H1 (cell line): ENCODE results near the gene SLCO4A1. TPM values are rescaled to one million over a fixed set of nuclear protein-coding genes. Genes with fewer than 3 reads are reported as not detected.

ENCODE experiments used
- CTCF ChIA-PET: fragments of 300-600 bp; sonication (Branson Sonifier 250); formaldehyde crosslinking; loops from one replicate; lab custom pipeline; 2021; ENCODE audit not compliant: partially characterized antibody; lab: Charles Lee
- POLR2A ChIA-PET: fragments of 300-600 bp; sonication (Branson Sonifier 250); formaldehyde crosslinking; loops from one replicate; lab custom pipeline; 2021; ENCODE audit warnings: inconsistent platforms; ENCODE audit not compliant: partially characterized antibody; lab: Charles Lee
- DNase-seq, 2 experiments: peaks; one replicate each; pipeline versions ENCODE4 v3.0.0 to v3.0.0-alpha.2; 2010 to 2022; ENCODE audit warnings: low spot score in 2 of 2, low read depth in 1 of 2, mixed read lengths in 1 of 2
- FAIRE-seq: peaks from 2 replicates; lab custom pipeline; 2011; peaks lifted over from hg19 to GRCh38; lab: Jason Lieb, UNC
- H2AFZ ChIP-seq: 2 replicates; pipeline ENCODE4 v1.8.1; 2012; ENCODE audit warnings: low read length, inconsistent platforms
- H2AK5ac ChIP-seq: 2 replicates; pipeline ENCODE4 v1.6.1; 2013; ENCODE audit warnings: low read depth, low read length
- H2BK120ac ChIP-seq: replicated peaks from 2 replicates; pipeline ENCODE3; 2013; ENCODE audit warnings: low read depth, low read length, inconsistent platforms
- H2BK12ac ChIP-seq: 2 replicates; pipeline ENCODE4 v1.6.1; 2013; ENCODE audit warnings: low read depth, low read length
- H2BK15ac ChIP-seq: 2 replicates; pipeline ENCODE4 v1.6.1; 2013; ENCODE audit warnings: low read length
- H2BK20ac ChIP-seq: 2 replicates; pipeline ENCODE4 v1.6.1; 2013; ENCODE audit warnings: low read length
- H2BK5ac ChIP-seq: 2 replicates; pipeline ENCODE4 v1.6.1; 2013; ENCODE audit warnings: low read depth, low read length
- H3K14ac ChIP-seq: 2 replicates; pipeline ENCODE4 v1.6.1; 2013; ENCODE audit warnings: inconsistent platforms; ENCODE audit not compliant: insufficient read length
- H3K18ac ChIP-seq: 2 replicates; pipeline ENCODE4 v1.6.1; 2013; ENCODE audit warnings: low read length; ENCODE audit errors: extremely low read depth
- H3K23ac ChIP-seq: 2 replicates; pipeline ENCODE4 v1.6.1; 2013; ENCODE audit warnings: inconsistent platforms; ENCODE audit not compliant: insufficient read length
- H3K23me2 ChIP-seq: 2 replicates; pipeline ENCODE4 v1.6.1; 2013; ENCODE audit warnings: low read depth, low read length
- H3K27ac ChIP-seq: 2 replicates; pipeline ENCODE4 v1.6.1; 2011; ENCODE audit warnings: low read depth, low read length, inconsistent platforms
- H3K27me3 ChIP-seq, 4 experiments: replicated peaks in 1 of 4; 1 replicate in 1 of 4; 2 replicates in 3 of 4; pipeline versions ENCODE4 v1.6.1 to v1.8.1; 2011 to 2013; ENCODE audit warnings: low read length in 3 of 4, mild to moderate bottlenecking in 3 of 4, inconsistent platforms in 2 of 4, mixed read lengths in 2 of 4, moderate library complexity in 1 of 4; ENCODE audit not compliant: control insufficient read depth in 3 of 4, insufficient read depth in 3 of 4; ENCODE audit errors: extremely low read depth in 1 of 4
- H3K36me3 ChIP-seq, 4 experiments: 2 replicates each; pipeline versions ENCODE4 v1.6.1 to v1.8.1; 2011 to 2013; ENCODE audit warnings: mild to moderate bottlenecking in 4 of 4, low read length in 3 of 4, moderate library complexity in 2 of 4, control low read depth in 1 of 4, inconsistent platforms in 1 of 4; ENCODE audit not compliant: insufficient read depth in 4 of 4, control insufficient read depth in 2 of 4
- H3K4ac ChIP-seq: replicated peaks from 2 replicates; pipeline ENCODE3; 2013; ENCODE audit warnings: low read length, low read depth, mixed read lengths, inconsistent platforms; ENCODE audit not compliant: insufficient read length
- H3K4me1 ChIP-seq, 4 experiments: replicated peaks in 1 of 4; 1 replicate in 1 of 4; 2 replicates in 3 of 4; pipeline versions ENCODE4 v1.6.1 to v1.8.1; 2011 to 2013; ENCODE audit warnings: low read length in 3 of 4, inconsistent platforms in 2 of 4, mixed read lengths in 1 of 4; ENCODE audit not compliant: insufficient read depth in 4 of 4, control insufficient read depth in 3 of 4
- H3K4me2 ChIP-seq, 2 experiments: 2 replicates each; pipeline versions ENCODE4 v1.6.1 to v1.8.1; 2011 to 2013; ENCODE audit warnings: low read depth in 2 of 2, low read length in 2 of 2, control low read depth in 1 of 2, inconsistent platforms in 1 of 2, mild to moderate bottlenecking in 1 of 2; ENCODE audit not compliant: insufficient read depth in 1 of 2
- H3K4me3 ChIP-seq, 4 experiments: fragments of 200-600, 300-600 bp in 1 of 4; sonication (generic), shearing (Covaris generic), sonication (Bioruptor Twin) in 1 of 4; 2 replicates each; pipeline versions ENCODE4 v1.5.1 to v1.8.1; 2011 to 2016; ENCODE audit warnings: low read length in 4 of 4, low read depth in 3 of 4, control low read depth in 2 of 4, inconsistent platforms in 2 of 4, mild to moderate bottlenecking in 2 of 4, mixed read lengths in 1 of 4, moderate library complexity in 1 of 4; ENCODE audit not compliant: insufficient read depth in 2 of 4; ENCODE audit errors: extremely low read depth in 1 of 4
- H3K56ac ChIP-seq: replicated peaks from 2 replicates; pipeline ENCODE3; 2013; ENCODE audit warnings: low read depth, mild to moderate bottlenecking, mixed read lengths, low read length, inconsistent platforms; ENCODE audit not compliant: insufficient read length
- H3K79me1 ChIP-seq: 2 replicates; pipeline ENCODE4 v1.6.1; 2013; ENCODE audit warnings: low read depth, low read length, control low read depth
- H3K79me2 ChIP-seq, 2 experiments: 2 replicates each; pipeline versions ENCODE4 v1.6.1 to v1.8.1; 2012 to 2013; ENCODE audit warnings: low read length in 2 of 2, mild to moderate bottlenecking in 2 of 2, inconsistent platforms in 1 of 2; ENCODE audit not compliant: insufficient read depth in 2 of 2, control insufficient read depth in 1 of 2
- H3K9ac ChIP-seq, 4 experiments: replicated peaks in 1 of 4; 1 replicate in 1 of 4; 2 replicates in 3 of 4; pipeline versions ENCODE4 v1.6.1 to v1.8.1; 2011 to 2013; ENCODE audit warnings: low read depth in 3 of 4, low read length in 3 of 4, control low read depth in 2 of 4, mild to moderate bottlenecking in 2 of 4, moderate library complexity in 2 of 4, inconsistent platforms in 1 of 4; ENCODE audit errors: extremely low read depth in 1 of 4
- H3K9me3 ChIP-seq, 2 experiments: 2 replicates each; pipeline versions ENCODE4 v1.6.1 to v1.8.1; 2012 to 2013; ENCODE audit warnings: mild to moderate bottlenecking in 2 of 2, moderate library complexity in 2 of 2, control low read depth in 1 of 2, inconsistent platforms in 1 of 2, low read depth in 1 of 2, low read length in 1 of 2, mixed read lengths in 1 of 2; ENCODE audit not compliant: insufficient read depth in 2 of 2
- H4K20me1 ChIP-seq, 2 experiments: replicated peaks in 1 of 2; 2 replicates each; pipeline versions ENCODE3 to v1.8.1; 2011 to 2013; ENCODE audit warnings: inconsistent platforms in 2 of 2, low read length in 2 of 2, mild to moderate bottlenecking in 1 of 2; ENCODE audit not compliant: insufficient read depth in 2 of 2, control insufficient read depth in 1 of 2
- H4K5ac ChIP-seq: 2 replicates; pipeline ENCODE4 v1.6.1; 2013; ENCODE audit warnings: low read length, low read depth, mixed read lengths, inconsistent platforms; ENCODE audit not compliant: insufficient read length
- H4K8ac ChIP-seq: 2 replicates; pipeline ENCODE4 v1.8.0; 2013; ENCODE audit warnings: mild to moderate bottlenecking, moderate library complexity, low read length, inconsistent platforms; ENCODE audit not compliant: insufficient read depth; ENCODE audit errors: extremely low read depth
- H4K91ac ChIP-seq: replicated peaks from 2 replicates; pipeline ENCODE3; 2013; ENCODE audit warnings: low read length, mixed read lengths, inconsistent platforms; ENCODE audit not compliant: insufficient read length
- BACH1 ChIP-seq: IDR thresholded peaks from 2 replicates; pipeline ENCODE4 v1.6.1; 2012; ENCODE audit warnings: low read length, improper control_type of control experiment
- CBX8 ChIP-seq: fragments of 300-800, 300-1000 bp; sonication (generic); IDR thresholded peaks from 2 replicates; pipeline ENCODE4 v1.7.1; 2016; ENCODE audit warnings: low read depth, low read length, borderline replicate concordance
- EZH2 ChIP-seq: fragments of 200-600 bp; sonication (generic); IDR thresholded peaks from 2 replicates; pipeline ENCODE4 v1.7.1; 2012; ENCODE audit warnings: low read depth, mild to moderate bottlenecking, moderate library complexity, low read length, inconsistent platforms; ENCODE audit not compliant: severe bottlenecking
- HDAC6 ChIP-seq: IDR thresholded peaks from one replicate; pipeline ENCODE4 v1.7.1; 2012; ENCODE audit warnings: low read depth, mild to moderate bottlenecking, inconsistent platforms, low read length, moderate library complexity
- KDM1A ChIP-seq: fragments of 200-600, 300-600 bp; sonication (generic); IDR thresholded peaks from 2 replicates; pipeline ENCODE4 v1.7.1; 2016; ENCODE audit warnings: mild to moderate bottlenecking, low read length, borderline replicate concordance
- POU5F1 ChIP-seq: IDR thresholded peaks from 2 replicates; pipeline ENCODE4 v1.6.1; 2011; ENCODE audit warnings: low read depth, mild to moderate bottlenecking, low read length, moderate library complexity
- RNF2 ChIP-seq: fragments of 200-900, 300-1000 bp; sonication (generic); IDR thresholded peaks from 2 replicates; pipeline ENCODE4 v1.7.1; 2016; ENCODE audit warnings: borderline replicate concordance, low read depth, mild to moderate bottlenecking, antibody characterized with exemption, low read length; ENCODE audit not compliant: poor library complexity, severe bottlenecking; ENCODE audit errors: missing control alignments
- SIN3A ChIP-seq, 2 experiments: IDR thresholded peaks in 1 of 2; conservative IDR thresholded peaks in 1 of 2; 2 replicates each; pipeline ENCODE4 v1.6.1; 2011 to 2012; ENCODE audit warnings: low read length in 2 of 2, improper control_type of control experiment in 1 of 2, low read depth in 1 of 2, mild to moderate bottlenecking in 1 of 2
- SP4 ChIP-seq: IDR thresholded peaks from 2 replicates; pipeline ENCODE4 v1.6.1; 2012; ENCODE audit warnings: low read length, inconsistent platforms
- SUZ12 ChIP-seq: fragments of 200-600 bp; sonication (generic); IDR thresholded peaks from 2 replicates; pipeline ENCODE4 v1.6.1; 2012; ENCODE audit warnings: mild to moderate bottlenecking, inconsistent platforms, low read length, moderate library complexity, mixed read lengths
- ZNF274 ChIP-seq: IDR thresholded peaks from 2 replicates; pipeline ENCODE4 v1.7.0; 2012; ENCODE audit warnings: low read length, borderline replicate concordance; ENCODE audit errors: extremely low read depth
- WGBS, 2 experiments: shearing (Covaris generic) in 1 of 2; methylation state at CpG; one replicate each; pipeline versions ENCODE4 v1.1.6 to v1.1.7; 2013 to 2015; ENCODE audit warnings: low lambda C conversion rate in 2 of 2, mixed read lengths in 2 of 2, inconsistent platforms in 1 of 2, low coverage in 1 of 2, missing lambda C conversion rate in 1 of 2; ENCODE audit not compliant: insufficient replicate concordance in 2 of 2, insufficient coverage in 1 of 2, insufficient read length in 1 of 2; ENCODE audit errors: extremely low coverage in 1 of 2, missing lambda C conversion rate in 1 of 2; 5-methylcytosine and 5-hydroxymethylcytosine counted together
- polyA plus RNA-seq, 7 experiments: library from polyadenylated mRNA; depleted of rRNA in 3 of 7; stranded (reverse) in 5 of 7; unstranded in 2 of 7; fragments of >200 nt in 5 of 7; fragments of 200-250 nt in 2 of 7; gene quantifications; 1 replicate in 5 of 7; 2 replicates in 1 of 7; 4 replicates in 1 of 7; pipeline versions ENCODE4 v1.2.1 to v1.2.3, GENCODE V29; 2011 to 2013; ENCODE audit warnings: missing spikeins in 2 of 7, mixed read lengths in 2 of 7
- total RNA-seq: library from RNA; stranded (reverse); fragmentation: NEBNext Ultra II Directional; extraction: Animal tissue kit (Norgen Biotek cat#: 25700); gene quantifications from 2 replicates; pipeline ENCODE4 v1.2.1, GENCODE V29; 2021
- TF ChIP-seq, protein P1 (sequence below): IDR thresholded peaks from 2 replicates; pipeline ENCODE4 v1.6.1; 2012; ENCODE audit warnings: low read length, inconsistent platforms

The SLCO4A1 gene
- total and polyA plus RNA-seq, 2 of the 8 experiments (the other 6 are each of a cell fraction or from before 2014, with no cell fraction given), result 10.5 to 18.5 TPM

- H4K5ac ChIP-seq, result no peak overlapping the region
- no peak overlapping the region for H3K56ac ChIP-seq
- WGBS, 2 experiments, result 78% methylated on average over 7 of the region's 8 CpGs; no CpG with 5 or more reads in 1 of the 2 experiments
- H3K79me2 ChIP-seq, result no peaks in the 10 kb centered on the region
- H3K27ac ChIP-seq, result no peak overlapping the region
- H3K23me2 ChIP-seq, result peaks cover 11% of the 10 kb centered on the region; the same call in 1 of the 2 replicates
- no peak overlapping the region for H3K4ac ChIP-seq
- H3K79me1 ChIP-seq, result no peaks in the 10 kb centered on the region
- no peak overlapping the region for H4K91ac ChIP-seq
- H2BK120ac ChIP-seq, result no peak overlapping the region
- no peak overlapping the region for H2BK15ac ChIP-seq
- H3K18ac ChIP-seq, result no peak overlapping the region
- no peak overlapping the region for H3K23ac ChIP-seq
- no peak overlapping the region for H2BK5ac ChIP-seq
- no peak overlapping the region for H3K4me3 ChIP-seq
- H3K27me3 ChIP-seq, result peaks cover 22 to 37% (median 31%) of the 10 kb centered on the region in 4 experiments
- ChIA-PET POLR2A (interaction anchor here (0.8 kb wide), 1 partner anchor 103 kb away, joined by 3 read pairs; no protein-coding TSS in a partner anchor), CTCF (interaction anchor here (1.0 to 2.1 kb wide), 2 partner anchors 79 to 95 kb away, joined by 3 to 10 read pairs; no protein-coding TSS in a partner anchor)
- no peaks in the 10 kb centered on the region for H3K9me3 ChIP-seq
- H3K4me2 ChIP-seq, result no peak overlapping the region
- no peak overlapping the region for H3K9ac ChIP-seq
- H2BK12ac ChIP-seq, result no peak overlapping the region
- H3K36me3 ChIP-seq, result no peaks in the 10 kb centered on the region
- H3K14ac ChIP-seq, result no peak overlapping the region
- peaks cover 0 to 7% (median 6%) of the 10 kb centered on the region in 4 experiments; a peak in 5 of 7 replicates for H3K4me1 ChIP-seq
- peaks cover 3 to 5% of the 10 kb centered on the region in 2 experiments for H4K20me1 ChIP-seq
- H2AFZ ChIP-seq, result no peak overlapping the region
- no peak overlapping the region for H2AK5ac ChIP-seq
- DNase-seq (no peak), FAIRE-seq (no peak)
- no peak overlapping the region for H2BK20ac ChIP-seq
- H4K8ac ChIP-seq, result no peak overlapping the region
- TF ChIP-seq HDAC6 (no peak), KDM1A (no peak), EZH2 (no peak), CBX8 (no peak), ZNF274 (no peak), POU5F1 (no peak), BACH1 (no peak), SP4 (no peak), SUZ12 (no peak), RNF2 (no peak), SIN3A (conservative IDR thresholded peaks at IDR 0.05 in 1 of 2, IDR thresholded peaks at IDR 0.05 in 1 of 2; ENCODE audit: low read depth in 1 of 2, low read length in 2 of 2) (no peak)
- TF ChIP-seq, protein P1, sequence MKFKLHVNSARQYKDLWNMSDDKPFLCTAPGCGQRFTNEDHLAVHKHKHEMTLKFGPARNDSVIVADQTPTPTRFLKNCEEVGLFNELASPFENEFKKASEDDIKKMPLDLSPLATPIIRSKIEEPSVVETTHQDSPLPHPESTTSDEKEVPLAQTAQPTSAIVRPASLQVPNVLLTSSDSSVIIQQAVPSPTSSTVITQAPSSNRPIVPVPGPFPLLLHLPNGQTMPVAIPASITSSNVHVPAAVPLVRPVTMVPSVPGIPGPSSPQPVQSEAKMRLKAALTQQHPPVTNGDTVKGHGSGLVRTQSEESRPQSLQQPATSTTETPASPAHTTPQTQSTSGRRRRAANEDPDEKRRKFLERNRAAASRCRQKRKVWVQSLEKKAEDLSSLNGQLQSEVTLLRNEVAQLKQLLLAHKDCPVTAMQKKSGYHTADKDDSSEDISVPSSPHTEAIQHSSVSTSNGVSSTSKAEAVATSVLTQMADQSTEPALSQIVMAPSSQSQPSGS, result no peak
Observed at GRCh38 chr20:62712606-62713005, 70.3 kb downstream of the SLCO4A1 start.
